ENCODE results near the gene TTPAL.

The TTPAL gene

GRCh38 chr20:44494681-44495080 is 19.0 kb downstream of the TTPAL start:
- Histone ChIP-seq H3K4me2 (ENCODE audit: low read length) (no peak overlapping the region), H3K9ac (no peak overlapping the region), H3K79me2 (no peaks in the 10 kb centered on the region), H3K4me3 (ENCODE audit: low read depth, low read length) (no peak overlapping the region), H3K9me3 (ENCODE audit: control insufficient read depth, low read length) (no peaks in the 10 kb centered on the region), H3K36me3 (ENCODE audit: control insufficient read depth, insufficient read depth, low read length) (no peaks in the 10 kb centered on the region), H2AFZ (no peak overlapping the region), H3K27ac (no peak overlapping the region), H3K27me3 (ENCODE audit: control insufficient read depth, insufficient read depth, low read length) (no peaks in the 10 kb centered on the region), H3K4me1 (peaks cover 4% of the 10 kb centered on the region)
- TF ChIP-seq CTCF (IDR thresholded peaks at IDR 0.05), result no peak

DNA sequence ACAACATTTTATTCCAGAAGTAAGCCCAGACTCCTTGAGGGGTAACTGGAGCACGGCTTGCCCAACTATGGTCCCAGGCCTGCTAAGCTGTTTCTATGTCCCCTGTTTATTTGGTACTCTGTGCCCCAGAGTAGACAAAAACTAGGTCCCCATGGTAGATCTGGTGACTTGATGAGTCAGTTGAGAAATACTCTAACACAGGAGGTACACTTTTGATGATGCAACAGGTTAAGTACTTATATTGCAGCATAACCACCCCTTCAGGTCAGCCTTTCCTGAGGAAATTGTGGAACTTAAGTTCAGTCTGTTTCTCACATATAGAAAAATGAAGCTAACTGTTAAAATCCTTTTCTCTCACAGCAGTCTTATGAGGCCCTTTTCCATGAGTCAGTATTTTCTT is 19.6 kb downstream of the TTPAL start:
- no peak for TF ChIP-seq CTCF (IDR thresholded peaks at IDR 0.05)
- Histone ChIP-seq H3K9me3 (ENCODE audit: control insufficient read depth, low read length) (no peaks in the 10 kb centered on the region), H3K4me1 (peaks cover 4% of the 10 kb centered on the region), H3K4me3 (ENCODE audit: low read depth, low read length) (no peak overlapping the region), H3K9ac (no peak overlapping the region), H3K4me2 (ENCODE audit: low read length) (no peak overlapping the region), H3K36me3 (ENCODE audit: control insufficient read depth, insufficient read depth, low read length) (no peaks in the 10 kb centered on the region), H3K27me3 (ENCODE audit: control insufficient read depth, insufficient read depth, low read length) (no peaks in the 10 kb centered on the region), H3K27ac (no peak overlapping the region), H2AFZ (no peak overlapping the region), H3K79me2 (no peaks in the 10 kb centered on the region)

DNA sequence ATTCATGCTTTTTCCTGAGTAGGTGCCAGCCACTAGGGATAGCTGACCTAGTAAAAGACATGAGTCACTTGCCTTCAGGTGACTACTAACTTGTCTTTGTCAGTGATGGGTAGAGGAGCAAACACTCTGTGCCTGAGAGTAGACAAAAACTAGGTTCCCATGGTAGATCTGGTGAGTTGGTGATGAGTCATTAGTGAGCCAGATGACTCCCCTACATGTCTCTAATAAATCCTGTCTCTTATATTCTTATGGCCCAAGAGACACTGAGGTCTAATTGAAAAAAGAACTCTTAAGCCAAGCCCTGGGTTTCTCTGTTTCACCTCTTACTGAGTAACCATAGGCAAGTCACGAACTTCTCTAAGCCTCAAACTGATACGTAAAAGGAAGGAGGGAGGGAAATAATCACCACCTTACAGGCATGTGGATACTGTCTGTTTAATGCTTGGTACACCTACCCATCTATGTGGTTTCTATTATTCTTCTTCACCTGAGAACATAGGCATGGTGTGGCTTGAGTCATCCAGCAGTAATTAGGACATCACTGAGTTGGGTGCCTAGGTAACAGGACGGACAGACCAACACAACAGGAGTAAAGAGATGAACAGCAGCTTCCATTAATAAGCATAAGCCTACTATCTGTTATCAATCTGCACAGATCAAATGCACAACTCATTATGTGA is 20.3 kb downstream of the TTPAL start:
- H3K9me3 ChIP-seq (ENCODE audit: control insufficient read depth, low read length), result no peaks in the 10 kb centered on the region
- H3K9ac ChIP-seq, result no peak overlapping the region
- H3K4me1 ChIP-seq, result peaks cover 4% of the 10 kb centered on the region
- H3K36me3 ChIP-seq (ENCODE audit: control insufficient read depth, insufficient read depth, low read length), result no peaks in the 10 kb centered on the region
- no peak overlapping the region for H3K4me2 ChIP-seq (ENCODE audit: low read length)
- H3K27ac ChIP-seq, result no peak overlapping the region
- no peak for TF ChIP-seq CTCF (IDR thresholded peaks at IDR 0.05)
- H3K4me3 ChIP-seq (ENCODE audit: low read depth, low read length), result no peak overlapping the region
- no peaks in the 10 kb centered on the region for H3K27me3 ChIP-seq (ENCODE audit: control insufficient read depth, insufficient read depth, low read length)
- no peaks in the 10 kb centered on the region for H3K79me2 ChIP-seq
- no peak overlapping the region for H2AFZ ChIP-seq

DNA sequence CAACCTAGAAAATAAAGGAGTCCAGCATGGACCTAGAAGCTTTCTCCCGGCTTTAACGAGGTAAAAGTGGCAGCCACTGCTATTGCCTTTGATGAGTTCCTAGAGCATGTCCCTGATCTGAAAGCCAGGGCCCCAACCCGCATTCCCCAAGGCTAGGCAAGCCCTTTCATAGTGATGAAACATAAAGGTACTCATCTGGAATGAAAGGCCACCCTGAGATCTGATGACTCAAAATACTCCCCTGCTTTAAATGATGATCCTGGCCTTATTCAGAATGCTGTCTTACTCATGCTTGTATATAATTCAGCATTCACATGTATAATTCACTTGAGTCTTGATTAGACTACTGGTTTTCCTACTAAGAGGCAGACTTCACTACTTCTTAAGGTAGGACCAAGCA is 21.3 kb downstream of the TTPAL start:
- H3K4me2 ChIP-seq (ENCODE audit: low read length), result no peak overlapping the region
- peaks cover under 1% of the 10 kb centered on the region for H3K79me2 ChIP-seq
- H3K27ac ChIP-seq, result no peak overlapping the region
- no peaks in the 10 kb centered on the region for H3K4me1 ChIP-seq
- no peaks in the 10 kb centered on the region for H3K9me3 ChIP-seq (ENCODE audit: control insufficient read depth, low read length)
- H2AFZ ChIP-seq, result no peak overlapping the region
- no peaks in the 10 kb centered on the region for H3K36me3 ChIP-seq (ENCODE audit: control insufficient read depth, insufficient read depth, low read length)
- H3K9ac ChIP-seq, result no peak overlapping the region
- no peaks in the 10 kb centered on the region for H3K27me3 ChIP-seq (ENCODE audit: control insufficient read depth, insufficient read depth, low read length)
- H3K4me3 ChIP-seq (ENCODE audit: low read depth, low read length), result no peak overlapping the region
- no peak for TF ChIP-seq CTCF (IDR thresholded peaks at IDR 0.05)

GRCh38 chr20:44497761-44498160 is 22.1 kb downstream of the TTPAL start:
- Histone ChIP-seq H3K4me1 (no peaks in the 10 kb centered on the region), H3K9ac (no peak overlapping the region), H3K4me2 (ENCODE audit: low read length) (no peak overlapping the region), H3K79me2 (peaks cover 2% of the 10 kb centered on the region), H3K36me3 (ENCODE audit: control insufficient read depth, insufficient read depth, low read length) (no peaks in the 10 kb centered on the region), H3K9me3 (ENCODE audit: control insufficient read depth, low read length) (no peaks in the 10 kb centered on the region), H3K4me3 (ENCODE audit: low read depth, low read length) (no peak overlapping the region), H2AFZ (no peak overlapping the region), H3K27ac (no peak overlapping the region), H3K27me3 (ENCODE audit: control insufficient read depth, insufficient read depth, low read length) (no peaks in the 10 kb centered on the region)
- TF ChIP-seq CTCF (IDR thresholded peaks at IDR 0.05), result no peak

All from parathyroid adenoma (tissue), 2 donors.